Neuronal stem cell (in vitro differentiated cells): ENCODE measurements around the gene MAGEH1.
"Not testable (repeated sequence)": the region's sequence is repeated elsewhere in the genome, so short reads cannot be mapped to it uniquely, and the experiment has no call there.

Source experiments
- DNase-seq: peaks from one replicate; pipeline ENCODE4 v3.0.0-alpha.2; 2013; ENCODE audit warnings: low spot score
- H2AFZ ChIP-seq: one replicate; pipeline ENCODE4 v1.6.1; 2013; ENCODE audit warnings: mild to moderate bottlenecking, low read length, inconsistent platforms
- H2AK5ac ChIP-seq: 2 replicates; pipeline ENCODE4 v1.6.1; 2013; ENCODE audit warnings: low read depth, mild to moderate bottlenecking, inconsistent platforms, low read length, moderate library complexity, mixed read lengths
- H2BK120ac ChIP-seq: 2 replicates; pipeline ENCODE4 v1.6.1; 2013; ENCODE audit warnings: low read depth, mild to moderate bottlenecking, inconsistent platforms, low read length, moderate library complexity, mixed read lengths
- H2BK12ac ChIP-seq: one replicate; pipeline ENCODE4 v1.6.1; 2013; ENCODE audit warnings: low read length, inconsistent platforms
- H2BK15ac ChIP-seq: 2 replicates; pipeline ENCODE4 v1.6.1; 2013; ENCODE audit warnings: mild to moderate bottlenecking, low read length, inconsistent platforms, mixed read lengths
- H2BK5ac ChIP-seq: one replicate; pipeline ENCODE4 v1.6.1; 2013; ENCODE audit warnings: inconsistent platforms, mild to moderate bottlenecking, low read length, moderate library complexity
- H3K14ac ChIP-seq: one replicate; pipeline ENCODE4 v1.6.1; 2013; ENCODE audit warnings: low read length, inconsistent platforms
- H3K18ac ChIP-seq: 2 replicates; pipeline ENCODE4 v1.6.1; 2013; ENCODE audit warnings: low read length, inconsistent platforms
- H3K23ac ChIP-seq: 2 replicates; pipeline ENCODE4 v1.6.1; 2013; ENCODE audit warnings: low read depth, mild to moderate bottlenecking, mixed read lengths, low read length, inconsistent platforms; ENCODE audit not compliant: poor library complexity
- H3K27ac ChIP-seq: replicated peaks from 3 replicates; pipeline ENCODE4 v1.5.1; 2013; ENCODE audit warnings: low read length, inconsistent platforms
- H3K27me3 ChIP-seq, 3 experiments: 2 replicates each; pipeline ENCODE4 v1.6.1; 2013; ENCODE audit warnings: low read length in 3 of 3, mild to moderate bottlenecking in 2 of 3, inconsistent platforms in 1 of 3, low read depth in 1 of 3, mixed read lengths in 1 of 3, moderate library complexity in 1 of 3; ENCODE audit not compliant: control insufficient read depth in 3 of 3, insufficient read depth in 3 of 3
- H3K36me3 ChIP-seq, 2 donors: replicated peaks in 1 of 2; 2 replicates each; pipeline ENCODE4 v1.6.1; 2013; ENCODE audit warnings: low read length in 2 of 2; ENCODE audit not compliant: control insufficient read depth in 2 of 2, insufficient read depth in 2 of 2
- H3K4ac ChIP-seq: 2 replicates; pipeline ENCODE4 v1.6.1; 2013; ENCODE audit warnings: inconsistent platforms, mild to moderate bottlenecking, low read length, moderate library complexity
- H3K4me1 ChIP-seq, 2 donors: 1 replicate in 1 of 2; 2 replicates in 1 of 2; pipeline ENCODE4 v1.6.1; 2013; ENCODE audit warnings: low read length in 2 of 2, low read depth in 1 of 2; ENCODE audit not compliant: control insufficient read depth in 2 of 2, insufficient read depth in 1 of 2
- H3K4me2 ChIP-seq: one replicate; pipeline ENCODE4 v1.6.1; 2013; ENCODE audit warnings: mild to moderate bottlenecking, low read length, inconsistent platforms; ENCODE audit not compliant: insufficient read depth, poor library complexity, severe bottlenecking
- H3K4me3 ChIP-seq, 2 donors: 2 replicates each; pipeline ENCODE4 v1.5.1; 2013; ENCODE audit warnings: low read length in 2 of 2, mild to moderate bottlenecking in 2 of 2, inconsistent platforms in 1 of 2, moderate library complexity in 1 of 2
- H3K79me1 ChIP-seq: one replicate; pipeline ENCODE4 v1.6.1; 2013; ENCODE audit warnings: low read depth, mild to moderate bottlenecking, inconsistent platforms, low read length, moderate library complexity
- H3K9ac ChIP-seq: one replicate; pipeline ENCODE4 v1.6.1; 2013; ENCODE audit warnings: mild to moderate bottlenecking, low read depth, low read length, inconsistent platforms; ENCODE audit not compliant: poor library complexity
- H3K9me3 ChIP-seq, 2 donors: replicated peaks in 1 of 2; 2 replicates each; pipeline versions ENCODE3 to v1.6.1; 2013; ENCODE audit warnings: low read length in 2 of 2, mild to moderate bottlenecking in 2 of 2, inconsistent platforms in 1 of 2, low read depth in 1 of 2, mixed read lengths in 1 of 2, moderate library complexity in 1 of 2; ENCODE audit not compliant: control insufficient read depth in 2 of 2, insufficient read depth in 1 of 2
- H4K8ac ChIP-seq: one replicate; pipeline ENCODE4 v1.6.1; 2013; ENCODE audit warnings: low read depth, mild to moderate bottlenecking, inconsistent platforms, low read length, moderate library complexity
- H4K91ac ChIP-seq: one replicate; pipeline ENCODE4 v1.6.1; 2013; ENCODE audit warnings: low read length, low read depth, mild to moderate bottlenecking, inconsistent platforms; ENCODE audit not compliant: poor library complexity
- WGBS, 2 donors: extraction: QIAGEN DNeasy Blood & Tissue Kit; methylation state at CpG; one replicate each; pipeline ENCODE4 v1.1.7; 2013; ENCODE audit warnings: missing lambda C conversion rate in 2 of 2, mixed read lengths in 1 of 2; ENCODE audit not compliant: insufficient read length in 2 of 2, insufficient replicate concordance in 1 of 2; ENCODE audit errors: extremely low coverage in 2 of 2; 5-methylcytosine and 5-hydroxymethylcytosine counted together

The MAGEH1 gene

GRCh38 chrX:55459426-55459825 lies 7.5 kb downstream of the MAGEH1 start:
- no CpG with 5 or more reads among the region's 5 CpGs for WGBS, 2 donors
- not testable (repeated sequence) for H3K18ac ChIP-seq, H3K4me1 ChIP-seq, H2BK15ac ChIP-seq, H3K4ac ChIP-seq, H4K91ac ChIP-seq, DNase-seq, H3K23ac ChIP-seq, H3K9ac ChIP-seq, H3K4me3 ChIP-seq, H3K14ac ChIP-seq, H3K79me1 ChIP-seq, H2BK120ac ChIP-seq, H3K27ac ChIP-seq, H3K9me3 ChIP-seq, H3K36me3 ChIP-seq, H2AFZ ChIP-seq, H4K8ac ChIP-seq, H2AK5ac ChIP-seq, H2BK5ac ChIP-seq, H3K27me3 ChIP-seq, H2BK12ac ChIP-seq, H3K4me2 ChIP-seq

- H4K8ac ChIP-seq, H2BK15ac ChIP-seq, H2BK120ac ChIP-seq, H3K23ac ChIP-seq, H2BK5ac ChIP-seq, H3K4me3 ChIP-seq, H3K27me3 ChIP-seq, H3K27ac ChIP-seq, H3K36me3 ChIP-seq, H3K14ac ChIP-seq, H3K4me1 ChIP-seq, H3K4me2 ChIP-seq, DNase-seq, H4K91ac ChIP-seq, H3K79me1 ChIP-seq, H3K9ac ChIP-seq, H2BK12ac ChIP-seq, H3K9me3 ChIP-seq, H2AK5ac ChIP-seq, H3K4ac ChIP-seq, H2AFZ ChIP-seq, H3K18ac ChIP-seq: not testable (repeated sequence)
- WGBS, 2 donors, result no CpG with 5 or more reads among the region's 4 CpGs
These were observed 8.0 kb downstream of the MAGEH1 start for GRCh38 chrX:55459926-55460325.

- H2BK120ac ChIP-seq, H3K27ac ChIP-seq, H3K9ac ChIP-seq, H3K9me3 ChIP-seq, H2BK15ac ChIP-seq, DNase-seq, H3K36me3 ChIP-seq, H2AFZ ChIP-seq, H3K4me3 ChIP-seq, H2BK5ac ChIP-seq, H3K18ac ChIP-seq, H3K14ac ChIP-seq, H3K4me1 ChIP-seq, H3K27me3 ChIP-seq, H2AK5ac ChIP-seq, H3K23ac ChIP-seq, H4K91ac ChIP-seq, H4K8ac ChIP-seq, H3K4ac ChIP-seq, H3K4me2 ChIP-seq, H2BK12ac ChIP-seq, H3K79me1 ChIP-seq: not testable (repeated sequence)
- no CpG with 5 or more reads among the region's 5 CpGs for WGBS, 2 donors
These were observed 12.1 kb downstream of the MAGEH1 start for GRCh38 chrX:55464050-55464449.

GRCh38 chrX:55465108-55465507 lies 13.2 kb downstream of the MAGEH1 start:
- H3K79me1 ChIP-seq, H3K9me3 ChIP-seq, DNase-seq, H3K27ac ChIP-seq, H3K4me2 ChIP-seq, H2BK15ac ChIP-seq, H3K4ac ChIP-seq, H2BK120ac ChIP-seq, H2BK5ac ChIP-seq, H3K23ac ChIP-seq, H2AK5ac ChIP-seq, H3K36me3 ChIP-seq, H2AFZ ChIP-seq, H3K18ac ChIP-seq, H3K4me3 ChIP-seq, H3K14ac ChIP-seq, H4K91ac ChIP-seq, H3K4me1 ChIP-seq, H3K27me3 ChIP-seq, H3K9ac ChIP-seq, H2BK12ac ChIP-seq, H4K8ac ChIP-seq: not testable (repeated sequence)
- WGBS, 2 donors, result no CpG with 5 or more reads among the region's 5 CpGs
